Right lobe of liver (tissue), 6 donors: ENCODE data around the gene SLC39A11. TPM values are rescaled to one million over a fixed set of nuclear protein-coding genes. Genes with fewer than 3 reads are reported as not detected.
"Not testable (repeated sequence)": the region's sequence is repeated elsewhere in the genome, so short reads cannot be mapped to it uniquely, and the experiment has no call there.

Experiments
- ATAC-seq, 4 donors: fragments of 200-7000 bp; cut with Tn5 transposase; one replicate each; pipeline ENCODE4 v1.9.1; 2020; ENCODE audit warnings: mild to moderate bottlenecking in 4 of 4, moderate library complexity in 4 of 4
- DNase-seq, 3 donors: peaks; one replicate each; pipeline ENCODE4 v3.0.0-alpha.2; 2020
- H3K27ac ChIP-seq, 3 donors: fragments of 200-600 bp; one replicate each; pipeline ENCODE4 v1.8.0; 2022
- H3K27me3 ChIP-seq, 2 donors: fragments of 200-600 bp; one replicate each; pipeline ENCODE4 v1.8.0; 2022
- H3K36me3 ChIP-seq, 4 donors: fragments of 200-600 bp; sonication (generic) in 1 of 4; one replicate each; pipeline versions ENCODE4 v1.5.1 to v1.8.0; 2017 to 2022; ENCODE audit warnings: control low read depth in 1 of 4
- H3K4me1 ChIP-seq, 4 donors: fragments of 200-600 bp; sonication (generic) in 1 of 4; one replicate each; pipeline versions ENCODE4 v1.5.1 to v1.8.0; 2017 to 2022; ENCODE audit warnings: control low read depth in 1 of 4
- H3K4me3 ChIP-seq, 3 donors: fragments of 200-600 bp; one replicate each; pipeline ENCODE4 v1.8.0; 2022
- H3K9me3 ChIP-seq, 4 donors: fragments of 200-600 bp; sonication (generic) in 1 of 4; one replicate each; pipeline versions ENCODE4 v1.5.1 to v1.8.0; 2017 to 2022; ENCODE audit warnings: control low read depth in 1 of 4
- CTCF ChIP-seq, 4 donors: fragments of 200-600 bp in 3 of 4; fragments of 450-650 bp in 1 of 4; IDR thresholded peaks; one replicate each; pipeline versions ENCODE4 v1.5.1 to v1.8.0; 2016 to 2022; ENCODE audit warnings: antibody characterized with exemption in 4 of 4, mild to moderate bottlenecking in 2 of 4
- POLR2A ChIP-seq: fragments of 450-650 bp; IDR thresholded peaks from one replicate; pipeline ENCODE4 v1.6.1; 2017; ENCODE audit warnings: antibody characterized with exemption, mild to moderate bottlenecking
- WGBS: methylation state at CpG from one replicate; pipeline ENCODE4 v1.1.6; 2018; ENCODE audit warnings: low coverage, low lambda C conversion rate; ENCODE audit not compliant: insufficient coverage; ENCODE audit errors: missing lambda C conversion rate; 5-methylcytosine and 5-hydroxymethylcytosine counted together
- intact Hi-C, 2 donors: fragments of 100-400 bp; cut with DNase I; formaldehyde crosslinking; loops; one replicate each; pipeline versions ENCODE4 v1.11.2 to v1.14.1; 2022
- total RNA-seq, 6 experiments: library from RNA; depleted of rRNA in 2 of 6; stranded (reverse); fragments of >200 nt in 2 of 6; fragmentation: NEBNext Ultra II Directional in 3 of 6; extraction: Animal tissue kit (Norgen Biotek cat#: 25700) in 3 of 6; gene quantifications; one replicate each; pipeline versions ENCODE4 v1.1.0 to v1.2.4, GENCODE V29; 2016 to 2023
- donor health status: DM: no; HTN: yes; CAD: no.
- donor health status: DM: no; HTN: no; CAD: no.
- donor health status: DM: no; HTN: no; CAD: no.
- donor health status: DM: no; HTN: yes; CAD: no.
- donor health status: DM: no; HTN: yes; CAD: no.

SLC39A11 gene
- total RNA-seq, 6 experiments from 2014 or later: 25.4 to 49.6 (median 39.3) TPM

GRCh38 chr17:72998343-72998742 is 94.1 kb downstream of the SLC39A11 start:
- Histone ChIP-seq H3K4me3 (no peak overlapping the region), H3K36me3 (no peaks in the 10 kb centered on the region), H3K27me3 (no peaks in the 10 kb centered on the region), H3K4me1 (no peaks in the 10 kb centered on the region), H3K9me3 (no peaks in the 10 kb centered on the region), H3K27ac (no peak overlapping the region)
- ATAC-seq: no peak
- no peak for TF ChIP-seq POLR2A
- no peak for TF ChIP-seq CTCF (IDR thresholded peaks at IDR 0.05)
- WGBS: 83% methylated on average over 1 of the region's 1 CpG
- no peak for DNase-seq
- intact Hi-C loops: no loop called here

- H3K36me3 ChIP-seq: no peaks in the 10 kb centered on the region
- H3K9me3 ChIP-seq: no peaks in the 10 kb centered on the region
- intact Hi-C loops: no loop called here
- H3K4me3 ChIP-seq: no peak overlapping the region
- H3K27ac ChIP-seq: no peak overlapping the region
- DNase-seq: no peak
- TF ChIP-seq POLR2A: no peak
- no peak for TF ChIP-seq CTCF (IDR thresholded peaks at IDR 0.05)
- no peak for ATAC-seq
- H3K4me1 ChIP-seq: no peaks in the 10 kb centered on the region
- no peaks in the 10 kb centered on the region for H3K27me3 ChIP-seq
- WGBS: 88% methylated on average over 6 of the region's 6 CpGs
These were observed 94.9 kb downstream of the SLC39A11 start for GRCh38 chr17:72997559-72997958.

- intact Hi-C loops: no loop called here
- no peak for TF ChIP-seq CTCF (IDR thresholded peaks at IDR 0.05)
- TF ChIP-seq POLR2A: no peak
- H3K36me3 ChIP-seq: no peaks in the 10 kb centered on the region
- no peak overlapping the region for H3K4me3 ChIP-seq
- DNase-seq (no peak), ATAC-seq (no peak)
- H3K27ac ChIP-seq: no peak overlapping the region
- H3K9me3 ChIP-seq: no peaks in the 10 kb centered on the region
- no peaks in the 10 kb centered on the region for H3K4me1 ChIP-seq
- WGBS: 100% methylated on average over 1 of the region's 4 CpGs
- H3K27me3 ChIP-seq: no peaks in the 10 kb centered on the region
These were observed 95.7 kb downstream of the SLC39A11 start for GRCh38 chr17:72996791-72997190.

GRCh38 chr17:72995008-72995656 is 97.4 kb downstream of the SLC39A11 start:
- Histone ChIP-seq H3K9me3 (no peaks in the 10 kb centered on the region), H3K4me1 (no peaks in the 10 kb centered on the region), H3K27me3 (no peaks in the 10 kb centered on the region), H3K27ac (no peak overlapping the region), H3K36me3 (no peaks in the 10 kb centered on the region), H3K4me3 (no peak overlapping the region)
- 100% methylated on average over 1 of the region's 1 CpG for WGBS
- TF ChIP-seq CTCF (IDR thresholded peaks at IDR 0.05): no peak
- no peak for TF ChIP-seq POLR2A
- intact Hi-C loops: no loop called here
- no peak for DNase-seq
- ATAC-seq: no peak

- H3K36me3 ChIP-seq, ATAC-seq, DNase-seq, H3K4me3 ChIP-seq, intact Hi-C loops, H3K4me1 ChIP-seq, H3K27me3 ChIP-seq, H3K9me3 ChIP-seq, H3K27ac ChIP-seq: not testable (repeated sequence)
- 76% methylated on average over 5 of the region's 6 CpGs for WGBS
These were observed 99.6 kb downstream of the SLC39A11 start for GRCh38 chr17:72992783-72993467.
